SU-DHL-6 (cell line): ENCODE data around the gene SLC22A13.

ENCODE experiments used
- CTCF ChIP-seq: fragments of 200-600 bp; sonication (generic); IDR thresholded peaks from one replicate; pipeline ENCODE4 v1.5.1; 2017; ENCODE audit warnings: antibody characterized with exemption, mild to moderate bottlenecking, low read length, moderate library complexity; ENCODE audit not compliant: insufficient read depth, poor library complexity, severe bottlenecking
- EZH2phosphoT487 ChIP-seq: fragments of 200-600 bp; sonication (generic), shearing (Covaris generic); conservative IDR thresholded peaks from 2 replicates; pipeline ENCODE4 v1.6.1; 2018; ENCODE audit warnings: mild to moderate bottlenecking, antibody characterized with exemption, low read length, moderate library complexity, mixed read lengths

DNA sequence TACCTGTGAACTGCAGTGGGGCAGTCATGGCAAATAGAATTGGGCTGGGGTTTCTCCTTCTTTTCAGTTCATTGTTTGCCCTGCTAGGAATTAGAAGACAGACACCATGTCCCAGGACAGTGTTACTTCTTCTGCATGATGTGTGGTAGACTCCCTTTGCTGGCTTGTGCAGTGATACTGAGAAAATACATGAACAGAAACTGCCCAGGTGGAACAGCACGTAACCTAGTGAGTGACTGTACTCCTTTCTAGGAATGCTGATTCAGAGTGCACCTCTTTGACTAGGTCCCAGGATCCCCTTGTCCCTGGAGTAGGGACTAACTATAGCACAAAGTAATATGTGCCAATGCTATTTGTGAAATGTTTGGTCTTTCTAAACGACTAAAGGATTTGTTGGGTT is 10.7 kb upstream of the SLC22A13 start:
- TF ChIP-seq CTCF (no peak), EZH2phosphoT487 (no peak)
